ENCODE measurements around the gene EXOG.

DNA sequence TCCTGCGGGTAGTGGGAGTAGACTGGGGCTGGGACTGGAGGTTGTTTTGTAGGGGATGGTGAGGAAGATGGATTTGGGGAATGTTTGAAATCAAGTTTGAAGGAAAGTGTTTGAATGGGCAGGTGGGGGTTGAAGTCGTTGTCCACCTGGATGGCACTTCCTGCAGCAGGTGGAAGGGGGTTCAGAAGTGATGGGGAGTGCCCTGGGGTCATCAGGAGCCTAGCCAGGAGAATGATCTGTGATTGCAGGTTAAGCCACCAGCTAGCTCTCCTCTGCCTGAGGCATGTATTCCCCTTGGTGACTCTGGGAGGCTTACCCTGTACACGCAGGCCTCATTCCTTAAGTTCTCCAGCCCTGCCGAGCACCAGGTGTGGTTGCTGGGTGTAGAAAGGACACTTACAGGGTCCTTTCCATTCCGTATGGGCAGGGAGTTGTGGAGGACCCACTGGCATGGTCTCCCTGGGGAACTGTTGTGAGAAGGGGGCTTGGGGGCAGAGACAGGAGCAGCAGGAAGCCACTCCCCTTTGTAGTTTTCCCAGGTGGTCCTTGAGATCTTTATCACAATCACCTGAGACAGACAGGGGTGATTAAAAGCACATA is 19.9 kb upstream of the EXOG start:
- TF ChIP-seq, protein P1, sequence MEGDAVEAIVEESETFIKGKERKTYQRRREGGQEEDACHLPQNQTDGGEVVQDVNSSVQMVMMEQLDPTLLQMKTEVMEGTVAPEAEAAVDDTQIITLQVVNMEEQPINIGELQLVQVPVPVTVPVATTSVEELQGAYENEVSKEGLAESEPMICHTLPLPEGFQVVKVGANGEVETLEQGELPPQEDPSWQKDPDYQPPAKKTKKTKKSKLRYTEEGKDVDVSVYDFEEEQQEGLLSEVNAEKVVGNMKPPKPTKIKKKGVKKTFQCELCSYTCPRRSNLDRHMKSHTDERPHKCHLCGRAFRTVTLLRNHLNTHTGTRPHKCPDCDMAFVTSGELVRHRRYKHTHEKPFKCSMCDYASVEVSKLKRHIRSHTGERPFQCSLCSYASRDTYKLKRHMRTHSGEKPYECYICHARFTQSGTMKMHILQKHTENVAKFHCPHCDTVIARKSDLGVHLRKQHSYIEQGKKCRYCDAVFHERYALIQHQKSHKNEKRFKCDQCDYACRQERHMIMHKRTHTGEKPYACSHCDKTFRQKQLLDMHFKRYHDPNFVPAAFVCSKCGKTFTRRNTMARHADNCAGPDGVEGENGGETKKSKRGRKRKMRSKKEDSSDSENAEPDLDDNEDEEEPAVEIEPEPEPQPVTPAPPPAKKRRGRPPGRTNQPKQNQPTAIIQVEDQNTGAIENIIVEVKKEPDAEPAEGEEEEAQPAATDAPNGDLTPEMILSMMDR (IDR thresholded peaks at IDR 0.05): no peak
- TF ChIP-seq POLR2AphosphoS5 (IDR thresholded peaks at IDR 0.05; ENCODE audit: low read depth, low read length) (no peak), SIN3A (IDR thresholded peaks at IDR 0.05; ENCODE audit: borderline replicate concordance, insufficient read depth, low read depth, low read length) (no peak)
- TF ChIP-seq, protein P2, sequence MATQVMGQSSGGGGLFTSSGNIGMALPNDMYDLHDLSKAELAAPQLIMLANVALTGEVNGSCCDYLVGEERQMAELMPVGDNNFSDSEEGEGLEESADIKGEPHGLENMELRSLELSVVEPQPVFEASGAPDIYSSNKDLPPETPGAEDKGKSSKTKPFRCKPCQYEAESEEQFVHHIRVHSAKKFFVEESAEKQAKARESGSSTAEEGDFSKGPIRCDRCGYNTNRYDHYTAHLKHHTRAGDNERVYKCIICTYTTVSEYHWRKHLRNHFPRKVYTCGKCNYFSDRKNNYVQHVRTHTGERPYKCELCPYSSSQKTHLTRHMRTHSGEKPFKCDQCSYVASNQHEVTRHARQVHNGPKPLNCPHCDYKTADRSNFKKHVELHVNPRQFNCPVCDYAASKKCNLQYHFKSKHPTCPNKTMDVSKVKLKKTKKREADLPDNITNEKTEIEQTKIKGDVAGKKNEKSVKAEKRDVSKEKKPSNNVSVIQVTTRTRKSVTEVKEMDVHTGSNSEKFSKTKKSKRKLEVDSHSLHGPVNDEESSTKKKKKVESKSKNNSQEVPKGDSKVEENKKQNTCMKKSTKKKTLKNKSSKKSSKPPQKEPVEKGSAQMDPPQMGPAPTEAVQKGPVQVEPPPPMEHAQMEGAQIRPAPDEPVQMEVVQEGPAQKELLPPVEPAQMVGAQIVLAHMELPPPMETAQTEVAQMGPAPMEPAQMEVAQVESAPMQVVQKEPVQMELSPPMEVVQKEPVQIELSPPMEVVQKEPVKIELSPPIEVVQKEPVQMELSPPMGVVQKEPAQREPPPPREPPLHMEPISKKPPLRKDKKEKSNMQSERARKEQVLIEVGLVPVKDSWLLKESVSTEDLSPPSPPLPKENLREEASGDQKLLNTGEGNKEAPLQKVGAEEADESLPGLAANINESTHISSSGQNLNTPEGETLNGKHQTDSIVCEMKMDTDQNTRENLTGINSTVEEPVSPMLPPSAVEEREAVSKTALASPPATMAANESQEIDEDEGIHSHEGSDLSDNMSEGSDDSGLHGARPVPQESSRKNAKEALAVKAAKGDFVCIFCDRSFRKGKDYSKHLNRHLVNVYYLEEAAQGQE (IDR thresholded peaks at IDR 0.05; ENCODE audit: insufficient read depth in 1 of 2, low read depth in 2 of 2, low read length in 1 of 2): no peak
